Keratinocyte (primary cell): ENCODE results near the gene IGF1R. TPM values are rescaled to one million over a fixed set of nuclear protein-coding genes. Genes with fewer than 3 reads are reported as not detected.

Experiments used
- DNase-seq: peaks from one replicate; pipeline ENCODE4 v3.0.0-alpha.2; 2011; ENCODE audit warnings: low read depth, missing footprints, low spot score
- FAIRE-seq: peaks from 2 replicates; lab custom pipeline; 2011; peaks lifted over from hg19 to GRCh38; lab: Jason Lieb, UNC
- H2AFZ ChIP-seq: 2 replicates; pipeline ENCODE4 v1.6.0; 2012; ENCODE audit warnings: low read length, control low read depth, inconsistent platforms; ENCODE audit not compliant: control insufficient read depth
- H3K27ac ChIP-seq: 2 replicates; pipeline ENCODE4 v1.5.1; 2011; ENCODE audit warnings: low read length; ENCODE audit not compliant: control insufficient read depth, insufficient read depth
- H3K27me3 ChIP-seq: 3 replicates; pipeline ENCODE4 v1.6.0; 2011; ENCODE audit warnings: low read length; ENCODE audit not compliant: control insufficient read depth, insufficient read depth; ENCODE audit errors: extremely low read depth
- H3K36me3 ChIP-seq, 2 experiments: 2 replicates in 1 of 2; 3 replicates in 1 of 2; pipeline ENCODE4 v1.5.1; 2011; ENCODE audit warnings: low read length in 2 of 2, mild to moderate bottlenecking in 1 of 2; ENCODE audit not compliant: control insufficient read depth in 2 of 2, insufficient read depth in 2 of 2; ENCODE audit errors: extremely low read depth in 1 of 2
- H3K4me1 ChIP-seq: 3 replicates; pipeline ENCODE4 v1.5.1; 2011; ENCODE audit warnings: low read length; ENCODE audit not compliant: control insufficient read depth, insufficient read depth; ENCODE audit errors: extremely low read depth
- H3K4me2 ChIP-seq: 3 replicates; pipeline ENCODE4 v1.6.0; 2011; ENCODE audit warnings: low read depth, low read length; ENCODE audit not compliant: control insufficient read depth, insufficient read depth; ENCODE audit errors: extremely low read depth
- H3K4me3 ChIP-seq, 3 experiments: fragments of 200-600 bp in 1 of 3; sonication (generic) in 1 of 3; 2 replicates in 2 of 3; 3 replicates in 1 of 3; pipeline ENCODE4 v1.5.1; 2011 to 2016; ENCODE audit warnings: low read length in 3 of 3, mild to moderate bottlenecking in 3 of 3, control low read depth in 2 of 3, inconsistent platforms in 1 of 3, low read depth in 1 of 3, mixed read lengths in 1 of 3, mixed run types in 1 of 3, moderate library complexity in 1 of 3; ENCODE audit not compliant: control insufficient read depth in 2 of 3, insufficient read depth in 2 of 3; ENCODE audit errors: extremely low read depth in 1 of 3
- H3K79me2 ChIP-seq: 2 replicates; pipeline ENCODE4 v1.6.0; 2012; ENCODE audit warnings: low read length; ENCODE audit not compliant: control insufficient read depth, insufficient read depth
- H3K9ac ChIP-seq: 3 replicates; pipeline ENCODE4 v1.6.0; 2011; ENCODE audit warnings: low read length; ENCODE audit not compliant: control insufficient read depth, insufficient read depth; ENCODE audit errors: extremely low read depth
- H3K9me1 ChIP-seq: 3 replicates; pipeline ENCODE4 v1.6.0; 2011; ENCODE audit warnings: low read length; ENCODE audit not compliant: control insufficient read depth, insufficient read depth; ENCODE audit errors: extremely low read depth
- H3K9me3 ChIP-seq: 2 replicates; pipeline ENCODE4 v1.5.1; 2012; ENCODE audit warnings: low read depth, low read length; ENCODE audit not compliant: control insufficient read depth
- H4K20me1 ChIP-seq: 3 replicates; pipeline ENCODE4 v1.6.0; 2011; ENCODE audit warnings: low read length; ENCODE audit not compliant: control insufficient read depth, insufficient read depth; ENCODE audit errors: extremely low read depth
- CTCF ChIP-seq, 3 experiments: IDR thresholded peaks in 1 of 3; conservative IDR thresholded peaks in 1 of 3; optimal IDR thresholded peaks in 1 of 3; 2 replicates in 2 of 3; 3 replicates in 1 of 3; pipeline versions ENCODE3 to v1.5.1; 2011; ENCODE audit warnings: low read length in 3 of 3, mild to moderate bottlenecking in 3 of 3, moderate library complexity in 2 of 3, control low read depth in 1 of 3, inconsistent platforms in 1 of 3; ENCODE audit not compliant: insufficient read depth in 2 of 3; ENCODE audit errors: extremely low read depth in 1 of 3
- EZH2 ChIP-seq: IDR thresholded peaks from one replicate; pipeline ENCODE4 v1.6.1; 2012; ENCODE audit warnings: inconsistent platforms, mild to moderate bottlenecking, low read length, moderate library complexity
- dilution Hi-C: fragments of 300-500 bp; cut with MboI; formaldehyde crosslinking; loops from one replicate; pipeline ENCODE4 v1.7.0; 2020; ENCODE audit warnings: low sequenced_read_pairs; ENCODE audit not compliant: extremely low pct_ligation_motif_present
- polyA plus RNA-seq, 5 experiments: library from polyadenylated mRNA; depleted of rRNA in 3 of 5; stranded (reverse) in 3 of 5; stranded (forward) in 1 of 5; unstranded in 1 of 5; fragments of >200 nt; gene quantifications; 1 replicate in 1 of 5; 2 replicates in 3 of 5; 3 replicates in 1 of 5; pipeline versions ENCODE4 v1.2.1 to v1.2.3, GENCODE V29; 2011 to 2012; ENCODE audit warnings: missing spikeins in 2 of 5, low read depth in 1 of 5, low replicate concordance in 1 of 5

Gene IGF1R
- polyA plus RNA-seq, 1 donor (not counting 4 experiments of a cell fraction or from before 2014, with no cell fraction given): 14.5 TPM

DNA sequence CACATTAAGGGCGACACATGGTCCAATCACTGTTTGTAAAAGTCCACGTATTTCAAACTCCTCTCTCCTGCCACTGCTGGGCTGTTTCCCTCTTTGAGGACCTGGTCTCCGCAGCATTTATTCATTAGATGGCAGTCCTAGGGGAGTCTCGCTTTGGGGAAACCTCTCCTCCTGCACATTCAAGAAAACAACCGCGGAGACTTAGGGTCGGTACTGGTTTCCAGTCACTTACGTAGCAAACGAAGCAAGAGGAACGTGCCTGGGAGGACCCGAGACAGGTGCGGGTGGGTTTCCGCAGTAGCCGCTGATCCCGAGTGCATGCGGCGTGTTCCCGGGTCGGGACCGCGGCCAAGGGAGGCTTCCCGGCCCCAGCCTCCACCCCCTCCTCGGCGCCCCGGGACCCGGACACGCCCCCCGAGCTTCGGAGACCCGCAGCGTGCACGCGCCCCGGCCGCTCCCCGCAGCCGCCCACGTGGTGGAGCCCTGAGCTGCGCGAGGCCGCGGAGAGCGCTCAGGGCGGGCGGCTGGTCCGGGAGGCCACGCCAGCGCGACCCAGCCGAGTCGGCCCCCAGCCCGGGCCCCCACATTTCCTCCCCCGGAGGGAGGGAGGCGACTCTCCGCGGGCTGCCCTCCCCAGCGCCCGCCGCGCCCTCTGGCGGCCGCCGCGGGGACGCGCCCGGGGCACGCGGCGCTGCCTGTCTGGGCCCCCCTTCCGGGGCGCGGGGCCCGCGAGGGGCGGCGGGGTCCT is 1.1 kb upstream of the IGF1R start:
- FAIRE-seq: peak; percentile 56
- peaks cover 5% of the 10 kb centered on the region for H3K27me3 ChIP-seq
- DNase-seq: no peak

DNA sequence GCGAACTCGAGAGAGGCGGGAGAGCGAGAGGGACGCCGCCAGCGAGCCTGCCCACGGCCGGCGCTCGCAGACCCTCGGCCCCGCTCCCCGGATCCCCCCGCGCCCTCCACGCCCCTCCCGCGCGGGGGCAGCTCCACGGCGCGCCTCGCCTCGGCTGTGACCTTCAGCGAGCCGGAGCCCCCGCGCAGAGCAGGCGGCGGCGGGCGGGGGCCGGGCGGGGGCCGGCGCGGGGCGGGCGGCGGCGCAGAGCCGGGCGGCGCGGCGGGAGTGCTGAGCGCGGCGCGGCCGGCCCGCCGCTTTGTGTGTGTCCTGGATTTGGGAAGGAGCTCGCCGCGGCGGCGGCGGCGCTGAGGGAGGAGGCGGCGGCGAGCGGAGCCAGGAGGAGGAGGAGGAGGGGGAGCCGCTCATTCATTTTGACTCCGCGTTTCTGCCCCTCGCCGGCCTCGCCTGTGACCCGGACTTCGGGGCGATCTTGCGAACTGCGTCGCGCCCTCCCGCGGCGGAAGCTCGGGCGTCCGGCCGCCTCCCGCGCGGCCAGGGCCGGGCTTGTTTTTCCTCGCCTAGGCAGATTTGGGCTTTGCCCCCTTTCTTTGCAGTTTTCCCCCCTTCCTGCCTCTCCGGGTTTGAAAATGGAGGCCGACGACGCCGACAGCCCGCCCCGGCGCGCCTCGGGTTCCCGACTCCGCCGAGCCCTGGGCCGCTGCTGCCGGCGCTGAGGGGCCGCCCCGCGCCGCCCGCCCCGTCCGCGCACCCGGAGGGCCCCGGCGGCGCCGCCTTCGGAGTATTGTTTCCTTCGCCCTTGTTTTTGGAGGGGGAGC is 524 bp downstream of the IGF1R start:
- dilution Hi-C loops: no loop called here
- H3K36me3 ChIP-seq: no peaks in the 10 kb centered on the region
- no peaks in the 10 kb centered on the region for H3K27me3 ChIP-seq
- no peak for FAIRE-seq
- H3K79me2 ChIP-seq: peaks cover 51% of the 10 kb centered on the region
- no peaks in the 10 kb centered on the region for H3K9me1 ChIP-seq
- H3K4me1 ChIP-seq: peaks cover 16% of the 10 kb centered on the region
- no peaks in the 10 kb centered on the region for H3K9me3 ChIP-seq
- H3K27ac ChIP-seq: peak overlapping the region; percentile 86
- H3K4me3 ChIP-seq: peak overlapping the region; percentile 88 to 96 (median 90)
- H3K9ac ChIP-seq: peak overlapping the region; percentile 96
- no peak for DNase-seq
- H3K4me2 ChIP-seq: peak overlapping the region; percentile 27
- TF ChIP-seq EZH2: no peak
- TF ChIP-seq CTCF (optimal IDR thresholded peaks at IDR 0.05 in 1 of 3, IDR thresholded peaks at IDR 0.05 in 1 of 3, conservative IDR thresholded peaks at IDR 0.05 in 1 of 3; ENCODE audit: extremely low read depth in 1 of 3, insufficient read depth in 2 of 3, low read length in 3 of 3): peak in 2 of 3 experiments; percentile 18 to 23
- no peaks in the 10 kb centered on the region for H4K20me1 ChIP-seq
- no peak overlapping the region for H2AFZ ChIP-seq

More for the DNA sequence above, 1.1 kb upstream of the IGF1R start:
- H3K4me2 ChIP-seq: peak overlapping the region; percentile 91
- peak overlapping the region; percentile 70 for H3K27ac ChIP-seq
- H3K4me3 ChIP-seq: peak overlapping the region; percentile 73 to 91 (median 91)
- H4K20me1 ChIP-seq: no peaks in the 10 kb centered on the region
- peak overlapping the region; percentile 82 for H2AFZ ChIP-seq
- dilution Hi-C loops: no loop called here
- H3K9ac ChIP-seq: peak overlapping the region; percentile 76
- H3K79me2 ChIP-seq: peaks cover 34% of the 10 kb centered on the region
- no peaks in the 10 kb centered on the region for H3K9me1 ChIP-seq
- TF ChIP-seq EZH2 (no peak), CTCF (optimal IDR thresholded peaks at IDR 0.05 in 1 of 3, IDR thresholded peaks at IDR 0.05 in 1 of 3, conservative IDR thresholded peaks at IDR 0.05 in 1 of 3; ENCODE audit: extremely low read depth in 1 of 3, insufficient read depth in 2 of 3, low read length in 3 of 3) (peak in 2 of 3 experiments; percentile 24 to 65)
- no peaks in the 10 kb centered on the region for H3K36me3 ChIP-seq
- H3K4me1 ChIP-seq: peaks cover 6% of the 10 kb centered on the region
- no peaks in the 10 kb centered on the region for H3K9me3 ChIP-seq
